HG03442 (cell line): ENCODE data around the gene HAGH.

Experiments used
- ATAC-seq: cut with Tn5 transposase; IDR thresholded peaks from one replicate; pipeline ENCODE4 v1.9.1; 2021; ENCODE audit warnings: mild to moderate bottlenecking, moderate library complexity; ENCODE audit not compliant: unreplicated experiment

HAGH gene

DNA sequence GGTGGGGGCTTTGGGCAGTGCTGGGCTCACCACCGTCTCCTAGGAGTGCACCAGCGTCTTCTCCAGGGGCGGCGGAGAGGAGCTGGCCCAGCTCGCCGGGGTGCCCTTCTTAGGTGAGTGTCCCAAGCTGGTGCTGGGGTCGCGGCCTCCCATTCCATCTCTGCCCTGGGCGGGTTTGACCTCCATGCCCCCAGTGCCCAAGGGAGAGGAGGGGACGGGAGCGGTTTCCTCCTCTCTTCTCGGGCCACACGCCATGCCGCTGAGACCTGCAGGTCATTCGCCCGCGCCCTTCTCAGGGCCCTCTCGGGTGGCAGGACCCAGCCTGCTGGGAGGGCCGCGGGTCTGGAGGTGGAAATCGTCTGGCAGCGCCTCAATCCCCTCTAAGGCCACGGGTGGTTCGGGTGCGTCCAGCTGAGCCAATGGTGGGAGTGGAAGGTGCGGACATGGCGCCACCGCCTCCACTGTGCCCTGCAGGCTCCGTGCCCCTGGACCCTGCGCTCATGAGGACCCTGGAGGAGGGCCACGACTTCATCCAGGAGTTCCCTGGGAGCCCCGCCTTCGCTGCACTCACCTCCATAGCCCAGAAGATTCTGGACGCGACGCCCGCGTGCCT, 38.4 kb downstream of the HAGH start:
- ATAC-seq: no peak

DNA sequence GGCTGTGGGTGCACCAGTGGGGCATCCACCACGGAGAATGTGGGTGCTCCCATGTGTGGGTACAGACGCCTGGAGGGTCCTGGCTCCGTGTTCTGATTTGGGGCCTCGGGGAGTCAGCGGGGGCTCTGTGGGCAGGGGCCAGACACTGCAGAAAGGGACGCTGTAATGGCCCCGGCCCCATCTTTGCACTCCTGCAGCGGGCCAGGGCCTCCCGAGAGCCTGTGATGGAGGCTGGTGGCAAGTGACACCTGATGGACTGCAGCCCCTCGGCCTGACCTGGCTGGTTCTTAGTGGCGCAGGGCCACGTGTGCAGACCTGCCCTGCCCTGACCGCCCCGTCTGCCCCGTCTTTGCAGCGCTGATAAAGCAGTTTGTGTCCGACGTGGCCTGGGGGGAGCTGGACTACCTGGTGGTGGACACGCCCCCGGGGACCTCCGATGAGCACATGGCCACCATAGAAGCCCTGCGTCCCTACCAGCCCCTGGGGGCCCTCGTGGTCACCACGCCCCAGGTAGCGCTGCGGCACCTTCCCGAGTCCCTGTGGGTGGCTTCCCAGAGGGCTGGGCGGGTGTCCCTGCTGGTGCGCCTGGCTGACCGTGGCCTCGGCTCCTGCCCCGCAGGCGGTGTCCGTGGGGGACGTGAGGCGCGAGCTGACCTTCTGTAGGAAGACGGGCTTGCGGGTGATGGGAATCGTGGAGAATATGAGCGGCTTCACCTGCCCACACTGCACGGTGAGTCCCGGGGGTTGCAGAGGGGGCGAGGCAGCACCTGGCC, 39.1 kb downstream of the HAGH start:
- ATAC-seq: no peak

DNA sequence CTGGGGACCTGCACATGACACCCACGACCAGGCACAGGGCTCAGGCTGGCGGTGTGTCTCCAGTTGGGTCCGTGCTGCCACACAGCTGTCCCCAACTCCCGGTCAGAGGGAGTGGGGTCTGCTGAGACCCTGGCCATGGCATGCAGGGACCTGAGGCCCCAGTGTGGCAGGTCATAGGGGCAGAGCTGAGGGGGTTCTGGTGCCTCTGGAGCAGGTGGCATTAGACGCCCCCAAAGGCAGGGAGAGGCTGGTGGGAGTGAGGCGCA, 39.6 kb downstream of the HAGH start:
- no peak for ATAC-seq

DNA sequence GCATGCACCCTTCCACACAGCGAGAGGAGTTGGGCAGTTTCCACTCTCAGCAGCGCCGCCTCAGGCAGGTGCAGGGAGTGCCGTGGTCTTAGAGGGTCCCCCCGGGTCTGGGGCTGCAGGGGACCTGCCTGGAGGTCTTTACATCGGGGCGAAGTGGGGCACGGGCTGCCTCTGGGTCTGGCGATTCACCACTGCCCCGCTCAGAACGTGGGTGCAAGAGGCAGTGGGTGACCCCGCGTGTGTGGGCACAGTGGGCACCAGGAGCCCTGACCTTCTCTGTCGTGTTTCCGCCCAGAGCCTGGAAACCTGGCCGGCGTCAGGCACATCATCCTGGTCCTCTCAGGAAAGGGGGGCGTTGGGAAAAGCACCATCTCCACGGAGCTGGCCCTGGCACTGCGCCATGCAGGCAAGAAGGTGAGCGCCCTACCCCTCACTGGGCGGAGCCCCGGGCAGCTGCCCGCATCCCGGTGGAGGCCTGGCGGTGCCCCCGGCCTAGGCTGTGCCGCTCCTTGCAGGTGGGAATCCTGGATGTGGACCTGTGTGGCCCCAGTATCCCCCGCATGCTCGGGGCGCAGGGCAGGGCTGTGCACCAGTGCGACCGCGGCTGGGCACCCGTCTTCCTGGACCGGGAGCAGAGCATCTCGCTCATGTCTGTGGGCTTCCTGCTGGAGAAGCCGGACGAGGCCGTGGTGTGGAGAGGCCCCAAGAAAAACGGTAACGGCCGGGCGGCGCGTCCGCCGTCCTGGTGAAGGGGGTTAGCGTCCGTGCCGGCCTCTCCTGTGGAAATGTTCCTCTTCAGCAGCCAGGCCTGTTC, 40.2 kb downstream of the HAGH start:
- ATAC-seq: no peak

DNA sequence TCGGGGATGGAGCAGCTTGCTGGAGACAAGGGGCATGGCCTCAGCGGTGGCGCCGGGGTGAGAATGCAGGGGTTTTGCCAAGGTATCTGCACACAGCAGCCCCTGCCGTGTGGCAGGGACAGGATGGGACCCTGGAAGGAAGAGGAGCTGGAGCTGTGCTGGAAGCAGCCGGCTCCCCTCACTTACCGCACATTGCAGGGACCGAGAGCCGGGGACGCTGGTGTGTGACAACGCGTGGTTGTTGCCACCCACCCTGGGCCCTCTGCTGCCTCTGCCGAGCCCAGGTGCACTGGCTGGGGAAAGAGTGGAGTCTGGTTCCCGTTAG, 40.8 kb downstream of the HAGH start:
- ATAC-seq: no peak

DNA sequence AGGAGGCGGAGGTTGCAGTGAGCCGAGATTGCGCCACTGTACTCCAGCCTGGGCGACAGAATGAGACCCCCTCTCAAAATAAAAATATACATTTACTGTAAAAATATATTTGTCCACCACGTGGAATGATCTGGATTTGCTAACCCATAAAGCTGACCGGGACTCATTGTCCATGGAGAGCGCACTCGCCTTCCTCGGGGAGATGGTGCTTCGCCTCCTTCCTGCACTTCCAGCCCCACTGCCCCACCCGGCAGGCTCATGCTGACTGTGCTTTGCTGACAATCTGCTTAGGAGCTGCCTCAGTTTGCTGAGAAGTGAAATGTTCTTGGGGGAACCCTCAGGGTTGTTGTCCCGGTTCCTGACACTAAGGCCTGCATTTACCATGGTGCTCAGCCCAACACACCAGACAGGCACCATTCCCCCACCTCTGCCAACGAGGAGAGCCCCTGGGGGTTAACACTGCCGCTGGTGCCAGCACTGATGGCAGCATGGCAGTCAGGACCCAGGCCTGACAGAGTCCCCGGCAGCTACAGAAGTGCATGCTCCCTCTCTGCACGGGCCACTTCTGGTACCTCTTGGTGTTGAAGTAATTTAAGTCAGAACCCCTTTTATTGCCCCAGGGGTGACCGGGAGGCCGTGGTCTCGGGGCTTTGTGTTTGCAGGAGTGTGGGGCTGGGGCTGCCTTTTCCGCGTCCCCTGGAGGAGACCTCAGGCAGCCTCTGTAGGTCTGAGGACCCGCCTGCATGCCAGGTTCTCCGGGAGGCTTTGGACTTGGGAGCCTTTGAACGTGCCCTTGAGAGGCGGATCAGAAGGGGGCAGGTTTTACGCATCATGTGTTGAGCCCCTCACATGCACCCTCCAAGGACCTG, 41.4 kb downstream of the HAGH start:
- no peak for ATAC-seq

DNA sequence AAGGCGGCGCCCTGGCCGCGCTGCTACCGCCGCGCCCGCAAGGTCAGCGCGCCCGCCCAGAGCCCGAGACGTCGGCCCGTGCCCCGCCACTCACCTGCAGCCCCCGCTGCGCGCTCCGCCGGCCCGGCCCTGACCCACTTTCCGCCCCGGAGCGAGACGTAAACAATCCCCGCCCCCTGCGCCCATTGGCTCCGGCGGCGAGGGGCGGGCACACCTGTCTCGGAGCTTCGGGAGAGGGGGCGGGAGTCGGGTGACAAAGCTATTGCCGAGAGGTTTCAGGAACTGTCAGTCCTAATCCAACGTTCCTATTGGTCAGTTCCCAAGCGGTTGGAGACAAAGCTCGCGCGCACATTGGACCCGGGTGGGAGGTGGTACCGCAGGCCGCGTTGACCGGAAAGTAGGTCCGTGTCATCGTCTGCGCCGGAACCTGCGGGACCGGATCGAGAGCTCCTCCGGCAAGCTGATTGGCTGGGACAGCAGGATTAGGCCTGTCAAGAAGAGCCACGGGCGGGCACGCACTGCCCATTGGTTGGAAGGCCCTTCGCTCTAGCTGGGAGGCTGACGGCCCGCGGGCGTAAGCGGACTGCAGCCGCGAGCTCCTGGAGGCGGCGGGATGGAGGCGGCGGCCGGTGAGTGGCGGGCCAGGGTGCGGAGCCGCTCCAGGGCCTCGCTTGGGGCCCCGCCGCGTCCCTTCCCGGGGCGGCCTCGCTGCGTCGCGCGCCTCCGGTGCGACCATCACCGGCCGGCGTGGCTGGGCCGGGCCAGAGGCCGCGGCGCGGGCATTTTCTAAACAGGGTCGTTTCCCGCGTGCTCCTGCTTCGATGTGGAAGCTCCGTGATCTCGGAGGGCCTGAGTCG, 44.0 kb downstream of the HAGH start, which contains the start of the genes NUBP2 and SPSB3:
TSS of gene NUBP2 (plus strand) at position 553 of the 857 bp plus-strand sequence. CDS start at position 614, 61 bp downstream.
TSS of gene SPSB3 (minus strand) at position 164 of the 857 bp plus-strand sequence. CDS start 1,088 bp downstream, outside the sequence.
- ATAC-seq: peak; percentile 82

DNA sequence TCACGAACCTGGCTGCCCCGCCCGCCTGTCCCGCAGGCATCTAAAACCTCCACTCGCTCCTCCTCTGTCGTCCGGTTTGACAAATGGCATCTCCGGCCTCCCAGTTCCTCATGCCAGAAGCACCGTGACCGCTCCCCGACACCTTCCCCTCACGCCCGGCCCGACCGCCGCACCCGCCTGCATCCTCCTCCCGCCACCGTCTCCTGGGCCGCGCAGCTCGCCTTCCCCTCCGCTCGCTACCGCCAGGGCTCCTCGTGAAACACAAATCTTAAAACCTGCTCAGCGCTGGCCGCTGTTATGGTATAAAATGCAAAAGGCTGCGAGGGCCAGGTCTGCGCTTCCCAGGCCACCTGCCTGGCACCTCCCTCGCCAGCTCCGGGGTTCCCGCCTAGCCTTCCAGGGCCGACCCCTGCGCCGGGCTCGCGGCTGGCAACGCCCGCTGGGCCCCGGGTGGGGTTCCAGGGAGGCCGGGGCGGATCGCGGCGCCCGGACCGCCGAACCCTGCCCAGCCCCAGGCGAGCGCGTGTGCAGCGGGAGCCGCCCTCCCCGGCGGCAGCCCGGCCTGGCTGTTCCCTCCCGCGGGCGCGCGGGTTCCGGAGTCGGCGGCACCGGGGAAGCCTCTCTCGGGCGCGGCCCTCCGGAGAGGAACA, 44.7 kb downstream of the HAGH start:
- peak; percentile 9 for ATAC-seq

DNA sequence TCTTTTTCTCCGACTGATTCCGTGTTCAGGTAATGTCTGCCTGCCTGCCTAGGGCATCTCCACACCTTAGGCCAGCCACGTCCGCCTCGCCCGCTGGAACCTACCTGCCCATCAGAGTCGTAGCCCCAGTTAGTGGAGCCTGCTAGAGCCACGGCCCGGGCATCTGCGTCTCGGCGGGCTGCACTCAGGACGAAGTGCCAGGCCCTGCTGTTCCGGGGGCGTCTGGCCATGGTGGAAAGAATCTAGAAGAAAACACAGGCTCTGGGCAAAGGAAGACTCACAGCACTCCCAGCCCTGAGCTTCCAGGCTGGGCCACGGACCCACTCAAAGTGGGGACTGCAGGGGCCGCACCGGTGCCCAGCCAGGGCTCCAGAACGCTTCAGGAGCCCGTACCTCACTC, 45.4 kb downstream of the HAGH start:
- ATAC-seq: no peak

DNA sequence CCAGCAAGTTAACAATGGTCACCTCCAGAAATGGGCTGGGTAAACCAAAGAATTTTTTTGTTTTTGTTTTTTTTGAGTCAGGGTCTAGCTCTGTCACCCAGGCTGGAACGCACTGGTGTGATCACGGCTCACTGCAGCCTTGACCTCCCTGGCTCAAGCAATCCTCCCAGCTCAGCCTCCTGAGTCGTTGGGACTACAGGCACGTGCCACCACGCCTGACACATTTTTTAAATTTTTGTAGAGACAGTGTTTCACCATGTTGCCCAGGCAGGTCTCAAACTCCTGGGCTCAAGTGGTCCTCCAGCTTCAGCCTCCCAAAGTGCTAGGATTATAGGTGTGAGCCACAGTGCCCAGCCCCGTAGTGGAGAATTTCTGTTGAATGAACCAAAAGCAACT, 46.0 kb downstream of the HAGH start:
- no peak for ATAC-seq

DNA sequence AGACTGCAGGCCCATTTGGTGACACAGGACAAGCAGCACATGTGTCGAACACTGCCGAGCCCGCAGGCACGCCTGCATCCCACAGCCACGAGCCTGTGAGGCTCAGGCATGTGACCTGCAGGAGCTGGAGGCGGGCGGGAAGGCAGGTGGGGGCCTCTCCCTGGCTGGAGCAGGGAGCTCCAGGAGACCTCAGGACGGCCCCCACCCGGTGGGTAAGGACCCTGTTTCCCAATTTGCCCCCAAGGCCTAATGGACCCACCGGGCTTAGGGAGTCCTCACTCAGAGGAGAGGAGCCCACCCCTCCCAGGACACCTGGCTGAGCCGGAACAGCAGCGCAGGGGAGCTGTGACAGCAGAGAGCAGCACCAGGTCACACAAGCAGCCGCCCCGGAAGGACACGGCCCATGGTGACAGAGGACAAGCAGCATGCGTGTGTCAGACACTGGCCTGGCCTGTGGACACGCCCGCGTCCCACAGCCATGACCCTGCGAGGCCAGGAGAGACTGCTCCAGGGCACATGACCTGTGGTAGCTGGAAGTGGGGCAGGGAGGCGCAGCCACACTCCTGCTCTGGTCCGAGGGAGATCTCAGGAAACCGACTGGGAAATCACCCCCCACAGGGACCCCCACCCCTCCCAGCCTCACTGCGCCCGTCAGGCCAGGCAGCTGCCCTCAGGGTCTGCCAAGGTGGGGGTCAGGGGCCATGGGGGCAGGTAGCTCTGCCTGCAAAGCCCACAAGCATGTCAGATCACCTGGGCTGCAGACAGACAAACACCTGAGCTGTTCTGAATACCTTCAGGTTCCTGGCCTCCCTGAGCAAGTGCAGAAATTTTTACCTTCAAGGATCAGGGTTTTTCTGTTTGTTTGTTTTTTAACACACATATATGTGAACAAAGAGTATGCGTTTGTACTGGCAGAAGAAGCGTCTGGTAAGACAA, 46.6 kb downstream of the HAGH start:
- no peak for ATAC-seq

DNA sequence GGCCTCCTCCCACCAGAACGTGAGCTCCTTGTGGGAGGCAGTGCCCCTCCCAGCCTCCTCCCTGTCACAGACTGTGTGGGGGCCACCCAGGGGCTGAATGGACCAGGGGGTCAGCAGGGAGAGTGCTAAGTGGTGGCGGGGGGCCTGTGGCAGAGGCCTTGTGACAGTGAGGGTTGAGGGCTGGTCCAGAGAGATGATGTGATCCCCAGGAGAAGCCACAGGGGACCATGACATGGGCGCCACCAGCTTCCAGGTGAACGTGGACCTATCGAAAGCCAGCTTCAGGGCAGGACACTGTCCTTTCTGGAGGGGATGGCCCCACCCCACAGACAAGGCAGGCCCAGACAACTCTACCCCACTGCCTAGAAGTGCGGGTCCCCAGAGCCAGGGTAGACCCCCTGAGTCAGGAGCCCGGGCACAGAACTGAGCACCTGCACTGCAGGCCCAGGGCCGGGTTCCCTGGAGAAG, 47.4 kb downstream of the HAGH start:
- no peak for ATAC-seq

DNA sequence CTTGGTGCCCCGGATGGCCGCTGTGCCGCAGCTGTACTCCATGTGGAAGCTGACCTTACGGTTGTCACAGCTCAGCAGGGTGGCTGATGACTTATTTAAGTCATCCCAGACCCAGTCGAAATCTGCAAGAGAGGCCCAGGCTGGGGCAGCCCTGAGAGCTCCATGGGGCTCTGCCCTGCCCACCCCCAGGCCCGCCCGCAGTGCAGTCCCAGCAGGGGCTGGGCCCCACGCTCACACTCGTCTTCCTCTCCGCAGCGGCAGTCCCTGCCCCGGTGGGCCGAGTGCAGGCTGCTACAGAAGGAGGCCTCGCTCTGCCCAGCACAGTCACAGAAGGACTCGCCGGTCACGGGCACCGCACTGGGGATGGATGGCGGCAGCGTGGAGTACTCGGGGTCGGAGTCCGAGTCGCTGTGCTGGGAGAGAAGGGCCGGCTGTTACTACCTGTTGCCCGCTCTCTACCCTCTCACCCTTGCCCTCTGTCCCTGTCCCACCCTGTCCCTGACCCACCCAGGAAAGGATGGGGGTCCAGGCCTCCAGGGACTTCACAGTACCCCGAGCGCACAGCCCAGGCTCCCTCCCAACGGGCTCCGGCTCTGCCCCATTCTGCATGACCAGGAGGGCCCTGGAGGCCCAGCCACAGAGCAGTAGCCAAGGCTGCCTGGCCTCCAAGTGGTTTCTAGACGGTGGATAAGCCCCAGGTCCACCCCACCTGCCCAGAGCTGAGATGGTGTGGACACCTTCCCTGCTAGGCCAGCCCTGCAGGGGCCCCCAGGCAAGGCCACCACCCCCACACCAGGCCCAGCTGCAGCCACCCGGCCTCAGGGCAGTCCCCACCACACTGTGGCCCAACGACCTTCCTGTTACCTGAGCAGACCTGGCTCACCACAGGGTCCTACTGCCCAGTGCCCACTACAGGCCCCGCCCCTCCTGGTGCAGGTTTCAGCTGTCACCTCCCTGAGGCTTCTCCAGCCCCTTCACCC, 48.1 kb downstream of the HAGH start:
- ATAC-seq: no peak

DNA sequence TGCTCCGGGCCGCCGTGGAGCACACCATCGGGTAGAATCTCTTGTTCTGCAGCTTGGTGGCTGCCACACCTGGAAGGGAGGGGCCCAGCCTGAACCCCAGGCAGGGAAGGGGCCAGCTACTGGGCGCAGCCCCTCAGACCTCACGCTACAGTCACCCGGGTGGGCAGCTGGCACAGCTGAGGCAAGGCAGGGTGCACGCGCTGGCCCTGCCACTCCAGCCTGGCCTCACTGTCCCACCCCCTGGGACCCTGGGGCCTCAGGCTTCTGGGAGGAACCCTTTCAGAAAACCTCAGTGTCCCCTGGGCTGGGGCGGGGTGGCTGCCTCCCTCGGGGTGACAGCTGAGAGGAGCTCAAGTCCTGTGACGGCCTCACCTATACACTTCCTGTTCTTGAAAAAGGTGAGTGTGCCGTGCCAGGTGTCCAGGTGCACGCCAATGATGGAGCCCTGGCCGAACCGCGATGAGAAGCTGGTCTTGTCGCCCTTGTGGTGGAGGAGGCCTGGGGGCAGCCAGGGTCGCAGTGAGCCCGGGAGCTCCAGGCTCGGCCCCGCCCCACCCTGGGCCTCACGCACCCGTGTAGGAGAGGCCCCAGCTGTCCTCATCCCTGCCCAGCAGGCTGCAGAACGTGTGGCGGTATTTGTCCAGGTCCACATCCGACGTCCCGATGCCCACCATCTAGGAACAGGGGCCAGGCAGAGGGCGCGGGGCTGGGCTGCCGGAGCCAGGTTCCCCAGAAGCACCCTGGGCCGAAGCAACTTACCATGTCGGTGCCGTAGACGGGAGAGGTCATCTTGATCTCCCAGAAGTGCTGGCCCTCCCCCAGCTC, 49.0 kb downstream of the HAGH start:
- ATAC-seq: no peak

DNA sequence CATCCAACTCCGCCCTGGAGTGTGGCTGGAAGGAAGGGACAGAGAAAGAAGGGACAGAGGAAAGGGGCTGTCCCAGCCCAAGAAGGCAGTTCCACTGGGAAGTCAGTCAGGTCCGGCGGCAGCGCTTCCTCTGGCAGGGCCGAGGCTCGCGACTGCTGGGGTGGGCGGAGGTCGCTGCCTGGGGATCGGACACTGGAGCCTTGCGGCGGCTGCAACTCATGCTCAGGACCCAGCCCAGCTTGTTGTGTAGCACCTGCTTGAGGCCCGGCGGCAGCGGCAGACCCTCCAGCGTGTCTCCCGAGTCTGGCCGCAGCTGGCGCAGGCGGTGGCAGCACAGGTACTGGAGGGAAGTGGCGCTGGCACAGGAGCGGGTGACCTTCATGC, 49.6 kb downstream of the HAGH start:
- ATAC-seq: no peak

DNA sequence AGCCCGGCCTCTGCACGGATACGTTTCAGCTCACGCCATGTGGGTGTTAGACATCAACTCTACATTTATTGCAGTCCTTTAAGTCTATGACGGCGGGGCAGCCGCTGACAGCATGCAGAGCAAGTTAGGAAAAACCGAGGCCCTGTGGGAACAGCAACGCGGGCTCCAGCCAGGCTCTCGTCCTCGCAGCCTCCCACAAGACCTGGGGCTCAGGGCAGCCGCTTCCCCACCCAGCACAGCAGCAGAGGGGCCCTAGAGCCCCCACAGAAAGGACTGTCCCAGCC, 50.0 kb downstream of the HAGH start:
- ATAC-seq: no peak
